Upper lobe of left lung (tissue), 4 donors: ENCODE results near the gene ST3GAL3.

Source experiments
- EP300 ChIP-seq, 4 donors: sonication (generic); formaldehyde crosslinking; IDR thresholded peaks; one replicate each; pipeline ENCODE4 v1.5.1; 2017; ENCODE audit warnings: antibody characterized with exemption in 4 of 4, control low read depth in 2 of 4
- POLR2A ChIP-seq, 4 donors: fragments of 450-650 bp; IDR thresholded peaks; one replicate each; pipeline ENCODE4 v1.5.1; 2016 to 2017; ENCODE audit warnings: antibody characterized with exemption in 4 of 4, mild to moderate bottlenecking in 2 of 4
- TF ChIP-seq, protein P1 (sequence below), 6 experiments: fragments of 450-650 bp in 4 of 6; fragments of 200-600 bp in 2 of 6; sonication (generic) in 2 of 6; IDR thresholded peaks; one replicate each; pipeline ENCODE4 v1.5.1; 2016 to 2019; ENCODE audit warnings: antibody characterized with exemption in 6 of 6

DNA sequence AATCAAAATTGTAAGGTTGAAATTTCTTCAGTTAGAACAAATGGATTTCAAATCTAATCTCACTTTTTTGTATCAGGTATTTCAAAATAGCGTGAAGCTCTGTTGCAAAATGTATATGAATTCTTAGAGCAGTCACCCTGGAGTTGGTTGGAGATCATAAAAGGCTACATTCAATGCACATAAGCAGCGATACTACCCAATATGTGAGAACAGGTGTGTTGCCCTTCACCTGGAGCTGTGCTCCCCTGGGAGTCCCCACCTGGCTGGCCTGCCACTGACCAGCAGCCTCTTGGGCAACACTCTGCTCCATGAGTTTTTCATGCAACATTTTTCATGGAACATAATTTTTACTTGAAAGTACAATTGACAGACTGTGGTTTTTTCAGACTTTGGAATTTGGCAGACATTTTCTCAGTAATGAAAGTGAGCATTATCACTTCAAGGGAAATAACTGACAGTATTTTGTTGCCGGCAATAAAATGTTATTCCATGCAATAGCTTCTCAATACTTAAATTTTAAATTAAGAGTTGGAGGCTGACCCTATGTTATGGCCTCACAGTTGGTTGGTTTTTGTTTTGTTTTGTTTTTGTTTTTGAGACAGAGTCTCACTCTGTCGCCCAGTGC is 95.1 kb downstream of the ST3GAL3 start:
- TF ChIP-seq, protein P1, sequence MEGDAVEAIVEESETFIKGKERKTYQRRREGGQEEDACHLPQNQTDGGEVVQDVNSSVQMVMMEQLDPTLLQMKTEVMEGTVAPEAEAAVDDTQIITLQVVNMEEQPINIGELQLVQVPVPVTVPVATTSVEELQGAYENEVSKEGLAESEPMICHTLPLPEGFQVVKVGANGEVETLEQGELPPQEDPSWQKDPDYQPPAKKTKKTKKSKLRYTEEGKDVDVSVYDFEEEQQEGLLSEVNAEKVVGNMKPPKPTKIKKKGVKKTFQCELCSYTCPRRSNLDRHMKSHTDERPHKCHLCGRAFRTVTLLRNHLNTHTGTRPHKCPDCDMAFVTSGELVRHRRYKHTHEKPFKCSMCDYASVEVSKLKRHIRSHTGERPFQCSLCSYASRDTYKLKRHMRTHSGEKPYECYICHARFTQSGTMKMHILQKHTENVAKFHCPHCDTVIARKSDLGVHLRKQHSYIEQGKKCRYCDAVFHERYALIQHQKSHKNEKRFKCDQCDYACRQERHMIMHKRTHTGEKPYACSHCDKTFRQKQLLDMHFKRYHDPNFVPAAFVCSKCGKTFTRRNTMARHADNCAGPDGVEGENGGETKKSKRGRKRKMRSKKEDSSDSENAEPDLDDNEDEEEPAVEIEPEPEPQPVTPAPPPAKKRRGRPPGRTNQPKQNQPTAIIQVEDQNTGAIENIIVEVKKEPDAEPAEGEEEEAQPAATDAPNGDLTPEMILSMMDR (IDR thresholded peaks at IDR 0.05), result no peak
- TF ChIP-seq POLR2A (IDR thresholded peaks at IDR 0.05), result no peak
- no peak for TF ChIP-seq EP300 (IDR thresholded peaks at IDR 0.05)
